Activated T-cell treated with anti-CD3 and anti-CD28 coated beads, Interleukin-2, amount 50 U/mL, for 72 hours (primary cell): ENCODE data around the gene CDNF. TPM values are rescaled to one million over a fixed set of nuclear protein-coding genes. Genes with fewer than 3 reads are reported as not detected.

ENCODE experiments used
- ATAC-seq, 2 donors: fragments of 150-1000 bp; cut with Tn5 transposase; replicated peaks in 1 of 2; 2 replicates each; pipeline ENCODE4 v1.10.0; 2021; ENCODE audit warnings: moderate library complexity in 2 of 2, mild to moderate bottlenecking in 1 of 2
- DNase-seq, 2 donors: peaks; one replicate each; pipeline ENCODE4 v3.0.0; 2021 to 2022; ENCODE audit warnings: mixed read lengths in 1 of 2
- H3K27ac Mint-ChIP-seq: one replicate; pipeline ENCODE4 v1.8.0; 2022; ENCODE audit warnings: mild to moderate bottlenecking, moderate library complexity, mixed read lengths
- H3K27me3 Mint-ChIP-seq: one replicate; pipeline ENCODE4 v1.8.0; 2022; ENCODE audit warnings: low read depth, mixed read lengths
- H3K36me3 Mint-ChIP-seq, 2 donors: one replicate each; pipeline ENCODE4 v1.8.0; 2022; ENCODE audit warnings: mixed read lengths in 2 of 2, mild to moderate bottlenecking in 1 of 2; ENCODE audit not compliant: insufficient read depth in 2 of 2
- H3K4me1 Mint-ChIP-seq: one replicate; pipeline ENCODE4 v1.8.0; 2022; ENCODE audit warnings: low read depth, mixed read lengths
- H3K4me3 Mint-ChIP-seq, 2 donors: one replicate each; pipeline ENCODE4 v1.8.0; 2022; ENCODE audit warnings: mild to moderate bottlenecking in 2 of 2, mixed read lengths in 2 of 2, moderate library complexity in 2 of 2
- H3K9me3 Mint-ChIP-seq, 2 donors: one replicate each; pipeline ENCODE4 v1.8.0; 2022; ENCODE audit warnings: mixed read lengths in 2 of 2
- total RNA-seq, 2 donors: library from RNA; stranded (reverse); gene quantifications; one replicate each; pipeline ENCODE4 v1.2.3, GENCODE V29; 2022

Gene CDNF
- total RNA-seq, 2 donors from 2014 or later, result 2.9 to 3.2 TPM

- peaks cover 5% of the 10 kb centered on the region for H3K27me3 Mint-ChIP-seq
- H3K9me3 Mint-ChIP-seq, result peaks cover 0 to 4% of the 10 kb centered on the region in 2 donors
- H3K36me3 Mint-ChIP-seq, result no peaks in the 10 kb centered on the region
- H3K4me3 Mint-ChIP-seq, result no peak overlapping the region
- peaks cover 6% of the 10 kb centered on the region for H3K4me1 Mint-ChIP-seq
- ATAC-seq, result no peak
- H3K27ac Mint-ChIP-seq, result no peak overlapping the region
- no peak for DNase-seq
Observed at GRCh38 chr10:14772399-14772798, 65.4 kb downstream of the CDNF start.

GRCh38 chr10:14770927-14771326, 66.9 kb downstream of the CDNF start:
- ATAC-seq (no peak), DNase-seq (no peak)
- Mint-ChIP-seq H3K27ac (no peak overlapping the region), H3K4me3 (no peak overlapping the region), H3K27me3 (peaks cover 5% of the 10 kb centered on the region), H3K9me3 (peaks cover 0 to 4% of the 10 kb centered on the region in 2 donors), H3K36me3 (no peaks in the 10 kb centered on the region), H3K4me1 (peaks cover 6% of the 10 kb centered on the region)

Other genes starting within 250 kb of the CDNF start
- gene FAM107B, start 63.1 kb downstream of the CDNF start, total RNA-seq, result 100 to 1,000 TPM; 163 to 180 TPM
- 10 to 100 TPM; 22.3 to 32.0 TPM for gene HSPA14, start 269 bp upstream of the CDNF start, total RNA-seq
- gene MSANTD7, start 269 bp upstream of the CDNF start, total RNA-seq, result 10 to 100 TPM; 19.8 to 26.3 TPM
- gene SUV39H2, start 40.8 kb upstream of the CDNF start, total RNA-seq, result 10 to 100 TPM; 16.9 to 18.5 TPM
- gene DCLRE1C, start 116.1 kb upstream of the CDNF start, total RNA-seq, result 10 to 100 TPM; 22.9 to 25.8 TPM
- gene MEIG1, start 121.4 kb upstream of the CDNF start, total RNA-seq, result 1 to 10 TPM in 1 of 2 donors, not detected in 1; 2.4 TPM
- 1 to 10 TPM; 3.5 to 3.8 TPM for gene OLAH, start 205.9 kb upstream of the CDNF start, total RNA-seq